Caki2 (cell line): Measurements from ENCODE around the gene SYT1. TPM values are rescaled to one million over a fixed set of nuclear protein-coding genes. Genes with fewer than 3 reads are reported as not detected.

Source experiments
- DNase-seq: peaks from one replicate; pipeline ENCODE4 v3.0.0-alpha.2; 2015; ENCODE audit warnings: low read depth
- in situ Hi-C: cut with HindIII; loops from 2 replicates; pipeline ENCODE4 v1.10.0; 2016; ENCODE audit warnings: low sequenced_read_pairs, low pct_unique_long_range_greater_than_20kb, mixed read lengths
- total RNA-seq: library from RNA; depleted of rRNA; stranded (reverse); fragments of >200 nt; shearing (Covaris generic); gene quantifications from 2 replicates; pipeline ENCODE4 v1.2.3, GENCODE V29; 2014; ENCODE audit warnings: low replicate concordance

SYT1 gene
- total RNA-seq, 1 experiment from 2014 or later: 0.74 TPM

DNA sequence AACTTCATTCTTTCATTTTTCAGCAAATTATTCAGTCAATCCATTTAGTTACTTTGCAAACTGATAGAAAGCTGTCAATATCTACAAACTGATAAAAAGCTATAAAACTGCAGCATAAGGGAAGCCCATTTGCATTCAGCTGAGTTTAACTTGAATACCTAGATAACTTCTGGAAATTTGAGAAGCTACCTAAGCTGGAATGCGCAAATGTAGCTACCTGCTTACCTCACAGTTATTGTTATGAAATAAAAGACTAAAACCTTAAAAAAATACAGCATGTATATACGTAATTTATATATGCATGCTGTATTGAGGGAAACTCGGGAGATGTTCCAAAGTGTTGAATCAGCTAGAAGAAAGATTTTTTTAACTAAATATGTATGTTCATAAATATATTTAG, 94.4 kb downstream of the SYT1 start:
- in situ Hi-C loops: no loop called here
- DNase-seq: no peak

DNA sequence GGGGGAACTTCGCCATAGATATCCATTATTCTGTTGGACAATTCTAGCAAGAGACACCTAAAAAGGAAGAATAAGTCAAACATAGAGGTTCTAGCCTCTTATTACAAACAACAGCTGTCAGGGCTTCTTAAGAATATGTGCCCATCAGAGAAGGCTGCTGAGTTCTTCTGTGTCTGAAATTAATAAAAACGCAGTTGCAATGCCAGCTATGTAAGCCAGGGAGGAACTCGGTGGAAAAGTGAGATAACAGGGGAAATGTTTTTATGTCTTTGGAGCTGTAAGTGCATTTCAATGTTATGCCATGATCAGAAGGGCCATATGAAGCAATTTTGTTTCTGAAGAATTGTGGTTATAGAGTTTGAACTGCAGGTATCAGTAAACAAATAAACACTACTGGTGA, 95.0 kb downstream of the SYT1 start:
- DNase-seq: no peak
- in situ Hi-C loops: no loop called here

DNA sequence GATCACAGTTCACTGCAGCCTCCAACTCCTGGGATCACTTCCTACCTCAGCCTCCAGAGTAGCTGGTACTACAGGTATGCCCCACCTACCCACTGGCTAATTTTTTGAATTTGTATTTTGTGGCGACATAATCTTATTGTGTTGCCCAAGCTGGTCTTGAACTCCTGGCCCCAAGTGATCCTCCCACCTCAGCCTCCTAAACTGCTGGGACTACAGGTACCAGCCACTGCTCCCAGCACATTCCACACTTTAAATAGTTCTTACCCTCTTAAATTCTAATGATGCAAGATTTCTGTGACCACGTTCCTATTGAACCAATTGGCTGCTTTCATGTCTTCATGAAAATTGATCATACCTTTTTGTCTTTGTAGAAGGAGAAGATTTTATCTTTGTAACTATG, 96.6 kb downstream of the SYT1 start:
- DNase-seq: no peak
- in situ Hi-C loops: no loop called here

DNA sequence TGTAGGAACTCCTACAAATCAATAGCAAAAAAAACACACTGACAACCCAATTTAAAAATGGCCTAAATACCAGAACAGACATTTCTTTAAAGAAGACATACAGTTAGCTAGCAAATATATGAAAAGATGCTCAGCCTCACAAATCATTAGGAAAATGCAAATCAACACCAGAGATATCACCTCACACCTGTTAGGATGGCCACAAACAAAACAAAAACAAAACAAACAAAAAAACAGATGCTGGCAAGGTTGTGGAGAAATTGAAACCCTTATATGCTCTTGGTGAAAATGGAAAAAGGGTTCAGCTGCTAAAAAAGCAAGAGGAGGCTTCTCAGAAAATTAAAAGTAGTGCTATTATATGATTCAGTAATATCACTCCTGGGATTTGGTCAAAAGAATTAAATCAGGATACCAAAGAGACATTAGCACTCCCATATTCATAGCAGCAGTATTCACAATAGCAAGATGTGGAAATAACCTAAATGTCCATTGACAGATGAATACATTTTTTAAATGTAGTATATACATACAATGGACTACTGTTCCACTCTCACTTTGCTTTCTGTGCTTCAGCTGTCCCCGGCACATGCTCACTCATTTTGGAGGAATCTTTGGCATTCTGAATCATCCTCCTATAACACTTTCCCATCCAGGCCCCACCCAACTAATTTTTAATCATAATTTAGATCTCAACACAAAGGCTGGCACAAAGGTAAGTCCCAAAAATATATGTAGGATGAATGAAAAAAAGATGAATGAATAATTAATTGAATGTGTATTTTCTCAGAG, 99.1 kb downstream of the SYT1 start:
- no peak for DNase-seq
- in situ Hi-C loops: no loop called here

DNA sequence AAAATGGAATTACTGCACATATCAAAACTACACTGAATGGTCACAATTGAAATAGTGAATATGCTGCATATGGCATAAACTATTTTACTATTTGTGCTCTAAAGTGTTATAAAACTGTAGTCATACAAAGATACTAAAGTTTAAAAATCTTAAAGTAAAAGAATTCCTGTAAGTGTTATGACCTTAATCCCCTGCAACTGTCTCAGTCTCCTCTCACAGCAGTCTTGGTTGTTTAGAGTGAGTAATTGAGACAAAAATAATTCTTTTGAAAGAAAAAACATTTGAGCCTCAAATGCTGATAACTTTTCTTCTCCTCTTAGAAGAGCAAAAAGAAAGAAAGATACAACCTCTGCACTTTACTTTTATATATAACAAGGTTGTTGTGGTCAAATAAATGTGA, 99.9 kb downstream of the SYT1 start:
- DNase-seq: no peak
- in situ Hi-C loops: no loop called here

DNA sequence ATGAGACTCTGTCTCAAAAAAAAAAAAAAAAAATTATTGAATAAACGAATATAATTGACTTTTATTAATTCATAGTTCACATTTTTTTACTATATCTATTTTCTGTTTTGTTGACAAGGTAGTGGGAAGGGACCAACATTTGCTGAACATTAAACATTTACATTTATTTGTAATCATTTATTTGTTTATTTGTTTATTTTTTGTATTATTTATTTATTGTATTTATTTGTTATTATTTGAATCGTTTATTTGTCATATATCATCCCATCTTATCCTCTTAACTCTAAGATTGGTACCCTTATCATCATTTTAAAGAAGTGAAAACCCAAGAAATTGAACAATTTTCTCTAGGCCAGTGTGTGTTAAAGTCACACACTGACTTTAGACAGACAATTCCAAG, 101.5 kb downstream of the SYT1 start:
- in situ Hi-C loops: no loop called here
- no peak for DNase-seq

DNA sequence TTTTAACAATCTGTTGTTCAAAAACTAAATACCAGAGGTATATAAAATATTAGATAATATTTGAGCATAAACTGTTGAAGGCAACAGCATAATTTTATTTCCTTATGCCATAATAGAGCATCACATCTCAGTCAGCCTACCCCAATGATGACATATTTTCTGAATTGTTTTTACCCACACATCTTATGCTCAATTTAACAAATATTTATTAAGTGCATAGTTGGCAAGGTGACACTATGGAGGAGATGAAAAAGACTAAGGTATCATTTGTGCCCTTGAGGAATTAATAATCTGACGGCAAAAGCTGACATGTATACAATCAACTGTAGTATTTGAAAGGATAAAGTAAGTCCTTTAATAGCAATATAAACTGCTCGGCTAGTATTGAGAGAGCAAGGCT, 102.4 kb downstream of the SYT1 start:
- DNase-seq: no peak
- in situ Hi-C loops: no loop called here

DNA sequence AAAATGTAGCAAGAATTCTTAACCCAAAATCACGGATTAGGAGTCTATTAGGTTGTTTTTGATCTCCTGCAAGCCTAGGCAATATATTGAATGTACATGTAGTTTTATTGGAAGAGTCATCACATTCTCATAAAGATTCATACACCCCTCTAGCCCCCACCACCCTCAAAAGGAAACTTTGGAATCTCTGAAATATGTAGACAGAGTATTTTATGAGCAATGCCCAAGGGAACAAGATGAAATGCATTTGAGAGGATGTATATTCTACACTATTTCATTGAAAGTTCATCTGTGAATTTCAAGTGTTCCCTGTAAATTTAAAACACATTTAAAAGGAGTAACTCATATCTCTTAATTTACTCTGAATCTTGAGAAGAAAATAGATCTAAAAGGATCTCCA, 103.7 kb downstream of the SYT1 start:
- DNase-seq: no peak
- in situ Hi-C loops: no loop called here

DNA sequence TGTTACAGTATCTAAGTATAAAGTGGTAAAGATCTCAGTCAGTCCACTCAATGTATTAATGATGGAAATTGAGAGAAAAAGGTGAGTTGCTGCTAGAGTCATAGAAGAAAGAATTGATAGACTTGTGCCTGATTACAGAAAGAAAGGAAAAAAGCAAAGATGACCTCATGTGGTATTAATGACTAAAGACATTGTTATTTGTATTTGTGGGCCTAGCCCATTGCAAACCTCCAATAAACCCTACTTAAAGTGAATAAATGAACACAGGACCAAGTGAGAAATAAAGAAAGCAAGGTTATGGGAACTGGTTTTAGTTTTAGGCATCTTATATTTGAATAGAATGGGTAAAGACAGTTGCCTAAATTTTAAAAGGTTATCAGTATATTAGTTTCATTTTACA, 105.5 kb downstream of the SYT1 start:
- DNase-seq: no peak
- in situ Hi-C loops: no loop called here

DNA sequence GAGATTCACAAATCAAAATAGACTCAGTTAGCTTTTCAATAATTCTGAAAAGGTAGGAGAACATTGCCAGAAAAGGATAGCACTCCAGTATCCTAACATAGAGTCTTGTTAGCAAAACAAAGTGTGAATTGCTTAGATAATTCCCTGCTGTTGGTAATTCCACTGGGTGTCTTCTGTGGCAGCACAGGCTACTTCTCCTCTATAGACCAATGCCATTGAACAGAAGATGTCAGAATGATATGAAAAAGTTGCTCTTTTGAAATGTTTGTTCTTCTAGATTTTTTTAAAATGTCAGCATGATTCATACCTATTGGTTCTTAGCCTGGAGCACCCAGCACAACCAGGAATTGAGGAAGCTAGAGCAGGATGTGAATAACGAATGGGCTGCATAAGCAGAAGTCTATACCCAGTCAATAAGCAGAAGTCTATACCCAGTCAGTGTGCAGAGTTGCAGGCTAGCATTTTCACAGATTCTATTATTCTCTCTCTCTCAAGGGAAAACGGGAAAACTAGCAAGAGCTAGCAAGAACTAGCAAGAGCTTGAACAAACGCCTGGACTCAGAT, 112.8 kb downstream of the SYT1 start:
- DNase-seq: no peak

DNA sequence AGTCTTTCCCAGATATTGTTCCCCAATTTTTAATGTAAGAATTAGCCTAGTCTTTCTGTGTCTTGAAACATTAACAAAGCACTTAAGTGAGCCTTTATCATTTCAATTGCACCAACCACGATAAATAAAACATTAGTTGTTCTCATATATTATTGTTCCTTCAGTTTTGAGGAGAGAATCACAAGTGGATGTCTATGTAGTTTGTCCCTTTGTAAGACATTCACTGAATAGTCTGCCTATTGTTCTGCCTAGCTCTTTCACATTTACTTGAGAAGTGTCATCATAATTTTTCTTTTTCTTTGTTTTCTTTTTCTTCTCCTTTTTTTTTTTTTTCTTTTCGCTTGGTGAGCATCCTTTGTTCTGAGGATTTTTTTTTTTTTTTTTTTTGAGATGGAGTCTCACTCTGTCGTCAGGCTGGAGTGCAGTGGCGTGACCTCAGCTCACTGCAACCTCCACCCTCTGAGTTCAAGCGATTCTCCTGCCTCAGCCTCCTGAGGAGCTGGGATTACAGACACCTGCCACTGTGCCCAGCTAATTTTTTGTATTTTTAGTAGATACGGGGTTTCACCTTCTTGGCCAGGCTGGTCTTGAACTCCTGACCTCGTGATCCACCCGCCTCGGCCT, 129.7 kb downstream of the SYT1 start:
- DNase-seq: no peak
- in situ Hi-C loops: no loop called here

More for the DNA sequence above, 112.8 kb downstream of the SYT1 start:
- in situ Hi-C loops: no loop called here

DNA sequence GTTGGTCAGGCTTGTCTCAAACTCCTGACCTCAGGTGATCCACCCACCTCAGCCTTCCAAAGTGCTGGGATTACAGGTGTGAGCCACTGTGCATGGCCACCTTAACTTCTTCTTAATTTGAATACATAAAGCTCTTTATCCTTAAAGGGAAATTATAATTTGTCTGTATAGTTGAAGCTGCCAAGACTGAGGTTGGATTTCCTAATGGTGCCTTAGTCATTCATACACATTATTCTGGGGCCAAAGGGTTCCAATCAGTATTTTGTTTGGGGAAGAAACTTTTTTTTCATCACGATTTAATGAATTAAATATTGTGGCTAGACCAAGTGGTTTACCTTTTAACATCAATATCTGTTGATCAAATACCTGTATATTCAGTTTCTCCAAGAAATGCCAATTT, 135.9 kb downstream of the SYT1 start:
- in situ Hi-C loops: no loop called here
- DNase-seq: no peak

DNA sequence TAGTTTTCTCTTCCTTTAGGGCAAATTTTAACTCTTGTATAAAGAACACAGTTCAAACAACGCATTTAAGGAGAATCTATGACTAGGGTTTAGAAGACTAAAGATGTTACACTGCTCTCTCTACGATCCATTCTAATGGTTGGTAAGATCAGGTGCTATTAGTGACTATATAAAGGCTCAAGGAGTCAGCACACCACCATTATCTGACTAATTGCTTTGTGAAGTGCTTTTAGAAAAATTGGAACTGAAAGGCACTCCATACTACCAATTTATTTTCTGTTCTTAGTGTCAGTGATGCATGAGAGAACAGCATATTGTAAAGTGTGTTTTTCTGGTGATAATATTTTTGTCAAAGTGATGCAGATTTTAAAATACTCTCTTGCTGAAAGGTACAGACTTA, 136.8 kb downstream of the SYT1 start:
- in situ Hi-C loops: no loop called here
- no peak for DNase-seq

DNA sequence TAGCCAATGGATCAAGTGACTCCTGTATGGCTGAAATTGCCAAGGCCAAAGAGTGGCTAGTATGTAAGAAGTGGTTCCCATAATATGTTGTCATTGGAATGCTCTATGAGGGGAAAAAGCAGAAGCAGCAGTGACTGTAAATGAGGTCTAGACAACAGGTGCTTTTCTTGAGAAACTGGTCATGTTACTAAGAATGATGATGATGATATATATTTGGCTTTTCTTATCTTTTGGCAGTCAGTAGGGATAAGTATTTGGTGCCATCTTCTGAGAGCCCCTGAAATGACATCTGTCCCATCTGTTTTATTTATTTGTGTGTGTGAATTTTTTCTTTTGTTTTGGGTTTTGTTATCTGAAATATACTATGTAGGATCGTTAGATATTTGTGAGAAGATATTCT, 141.7 kb downstream of the SYT1 start:
- DNase-seq: peak; percentile 51
- in situ Hi-C loops: no loop called here

DNA sequence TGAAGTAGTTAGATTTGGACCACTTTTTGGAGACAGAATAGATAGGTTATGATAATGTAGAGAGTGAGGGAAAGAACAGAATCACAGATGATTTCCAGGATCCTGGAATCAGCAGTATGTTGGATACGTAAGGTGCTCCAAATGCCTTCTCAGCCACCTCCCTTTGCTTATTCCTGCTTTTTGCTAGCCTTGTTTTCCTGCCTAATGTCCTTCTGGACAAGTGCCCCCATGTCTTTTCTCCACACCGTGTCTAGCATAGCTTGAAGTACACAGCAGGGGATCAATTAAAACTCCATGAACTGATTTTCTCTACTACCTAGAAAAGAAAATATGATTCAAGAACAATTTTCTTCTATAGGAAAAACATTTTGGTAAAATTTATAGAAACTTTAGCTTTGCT, 144.0 kb downstream of the SYT1 start:
- DNase-seq: no peak
- in situ Hi-C loops: no loop called here

DNA sequence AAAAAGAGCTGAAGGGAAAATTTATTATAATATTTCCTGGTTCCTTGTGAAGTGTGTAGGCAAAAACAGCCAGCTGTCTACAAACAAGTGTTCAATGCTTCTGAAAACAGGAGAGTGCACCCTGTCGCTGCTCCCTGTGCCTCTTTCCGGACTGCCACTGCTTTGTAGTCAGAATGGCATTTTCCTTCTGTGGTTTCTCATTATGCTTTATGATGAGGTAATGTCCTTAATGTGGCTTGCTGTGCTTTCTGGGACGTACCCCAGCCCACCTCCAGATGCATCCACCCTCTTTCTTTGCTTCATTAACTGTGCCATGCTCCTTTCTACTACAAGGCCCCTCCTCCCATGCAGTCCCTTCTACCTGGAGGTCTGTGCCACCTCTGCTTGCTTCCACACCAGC, 148.1 kb downstream of the SYT1 start:
- in situ Hi-C loops: no loop called here
- no peak for DNase-seq

DNA sequence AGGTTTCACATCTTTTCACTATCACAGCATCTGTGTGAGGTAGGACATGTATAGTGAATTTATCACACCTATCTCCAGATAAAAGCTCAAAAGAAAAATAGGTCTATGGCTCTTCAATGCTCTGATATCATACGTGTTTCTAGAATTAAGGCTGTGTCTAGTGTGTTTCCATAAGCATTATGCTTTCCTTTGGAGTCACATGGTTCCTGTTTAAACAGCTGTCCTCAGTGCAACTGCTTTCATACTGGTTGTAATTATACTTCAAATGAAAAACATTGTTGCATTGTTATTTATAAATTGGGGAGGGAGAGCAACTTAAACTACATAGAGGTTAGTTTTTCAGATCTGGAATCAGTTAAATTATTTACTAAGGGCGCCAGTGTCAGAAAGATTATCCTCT, 151.6 kb downstream of the SYT1 start:
- no peak for DNase-seq
- in situ Hi-C loops: no loop called here

DNA sequence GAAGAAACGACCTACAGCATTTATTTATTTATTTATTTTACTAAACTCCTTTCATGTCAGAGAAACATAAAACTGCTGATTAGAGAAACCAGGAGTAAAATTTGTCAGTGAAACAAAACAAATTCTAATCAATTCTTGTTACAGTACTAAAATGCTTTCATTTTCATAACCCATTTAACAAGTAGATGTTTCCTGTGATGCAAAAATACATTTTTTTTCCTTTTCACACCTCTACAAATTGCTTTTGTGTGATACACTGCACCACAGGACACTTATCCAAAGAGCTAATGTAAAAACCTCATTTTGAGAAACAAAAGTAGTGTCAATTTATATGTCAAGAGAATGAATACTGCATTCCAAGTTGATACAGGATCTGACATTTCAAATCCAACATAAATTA, 155.1 kb downstream of the SYT1 start:
- DNase-seq: no peak
- in situ Hi-C loops: no loop called here

DNA sequence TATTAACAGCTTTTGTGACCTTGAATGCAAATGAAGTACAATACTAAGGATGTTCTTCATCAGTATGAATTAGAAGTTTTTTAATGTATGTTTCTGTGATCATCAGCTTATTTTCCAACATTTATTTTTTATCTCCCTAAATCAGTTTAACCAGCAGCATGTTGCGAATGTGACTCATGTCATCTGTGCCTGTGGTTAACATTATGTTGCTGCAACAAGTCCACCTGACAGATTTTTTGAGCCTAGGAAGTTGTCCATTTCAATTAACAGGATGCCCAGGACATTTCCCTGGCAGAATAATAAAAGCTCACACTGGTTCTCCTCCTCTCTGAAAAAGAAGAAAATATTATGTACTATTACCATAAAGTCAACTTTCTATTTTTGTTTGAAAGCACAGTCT, 155.5 kb downstream of the SYT1 start:
- DNase-seq: no peak
- in situ Hi-C loops: no loop called here

DNA sequence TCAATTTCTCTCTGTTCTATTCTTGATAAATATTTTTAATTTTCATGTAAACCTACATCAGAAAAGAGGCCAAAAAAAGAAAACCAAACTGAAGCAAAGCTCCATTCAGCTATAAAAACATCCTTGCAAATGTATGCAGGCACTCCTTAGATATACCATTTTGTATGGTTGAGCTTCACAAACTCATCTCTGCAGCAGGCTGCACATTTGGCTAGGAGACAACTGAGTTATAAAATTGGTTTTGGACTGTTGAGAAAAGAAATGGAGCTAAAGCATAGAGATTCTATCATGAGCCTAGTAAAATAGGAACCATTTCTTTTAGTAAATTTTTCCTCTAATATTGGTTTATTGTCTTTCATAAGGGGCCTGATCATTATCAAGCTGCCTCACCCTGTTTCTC, 156.4 kb downstream of the SYT1 start:
- in situ Hi-C loops: no loop called here
- no peak for DNase-seq
